Caco-2 (cell line): ENCODE data around the gene KRTAP10-4. TPM values are rescaled to one million over a fixed set of nuclear protein-coding genes. Genes with fewer than 3 reads are reported as not detected.
"Not testable (repeated sequence)": the region's sequence is repeated elsewhere in the genome, so short reads cannot be mapped to it uniquely, and the experiment has no call there.

Experiments used
- BruUV-seq: library from RNA; stranded (reverse); fragments of 400-500 nt; replicated peaks from 2 replicates; lab custom pipeline; 2021; lab: Mats Ljungman, UMichigan
- CTCF ChIA-PET: fragments of 300-600 bp; sonication (Branson Sonifier 250); formaldehyde crosslinking; loops from one replicate; lab custom pipeline; 2022; ENCODE audit warnings: antibody characterized with exemption; lab: Charles Lee
- POLR2A ChIA-PET: fragments of 300-600 bp; sonication (Branson Sonifier 250); formaldehyde crosslinking; loops from one replicate; lab custom pipeline; 2022; ENCODE audit warnings: antibody characterized with exemption; lab: Charles Lee
- DNase-seq, 2 experiments: peaks; one replicate each; pipeline versions ENCODE4 v3.0.0 to v3.0.0-alpha.2; 2020 to 2022
- H3K27me3 ChIP-seq: replicated peaks from 2 replicates; pipeline ENCODE4 v1.6.0; 2011; ENCODE audit warnings: low read length; ENCODE audit not compliant: control insufficient read depth, insufficient read depth
- H3K36me3 ChIP-seq: 2 replicates; pipeline ENCODE4 v1.5.1; 2011; ENCODE audit warnings: low read length; ENCODE audit not compliant: control insufficient read depth, insufficient read depth
- H3K4me1 ChIP-seq: fragments of 250-450 bp; sonication (Bioruptor Pico); 2 replicates; pipeline ENCODE4 v1.5.1; 2020; ENCODE audit warnings: mild to moderate bottlenecking
- H3K4me3 ChIP-seq: 2 replicates; pipeline ENCODE4 v1.5.1; 2011; ENCODE audit warnings: low read depth, mild to moderate bottlenecking, control low read depth, low read length
- H3K9me3 ChIP-seq: fragments of 250-450 bp; sonication (Bioruptor Pico); 2 replicates; pipeline ENCODE4 v1.5.1; 2020; ENCODE audit warnings: mild to moderate bottlenecking, moderate library complexity
- H3K27ac Mint-ChIP-seq: one replicate; pipeline ENCODE4 v1.8.0; 2022; ENCODE audit warnings: mixed read lengths; ENCODE audit not compliant: unreplicated experiment
- H3K27me3 Mint-ChIP-seq: one replicate; pipeline ENCODE4 v1.8.0; 2022; ENCODE audit warnings: mixed read lengths; ENCODE audit not compliant: insufficient read depth, unreplicated experiment
- H3K36me3 Mint-ChIP-seq: one replicate; pipeline ENCODE4 v1.8.0; 2022; ENCODE audit warnings: mild to moderate bottlenecking, mixed read lengths; ENCODE audit not compliant: insufficient read depth, unreplicated experiment
- H3K4me1 Mint-ChIP-seq: one replicate; pipeline ENCODE4 v1.8.0; 2022; ENCODE audit warnings: low read depth, mixed read lengths; ENCODE audit not compliant: unreplicated experiment
- H3K4me3 Mint-ChIP-seq: one replicate; pipeline ENCODE4 v1.8.0; 2022; ENCODE audit warnings: mild to moderate bottlenecking, moderate library complexity, mixed read lengths; ENCODE audit not compliant: unreplicated experiment
- H3K9me3 Mint-ChIP-seq: one replicate; pipeline ENCODE4 v1.8.0; 2022; ENCODE audit warnings: mixed read lengths; ENCODE audit not compliant: unreplicated experiment
- intact Hi-C: fragments of 100-400 bp; cut with micrococcal nuclease; formaldehyde crosslinking; loops from one replicate; pipeline ENCODE4 v1.10.0; 2022; ENCODE audit not compliant: unreplicated experiment
- total RNA-seq: library from RNA; stranded (reverse); gene quantifications from 2 replicates; pipeline ENCODE4 v1.2.3, GENCODE V29; 2022
- TF ChIP-seq, protein P1 (sequence below), 2 experiments: fragments of 200-600 bp in 1 of 2; IDR thresholded peaks; 1 replicate in 1 of 2; 2 replicates in 1 of 2; pipeline versions ENCODE4 v1.5.1 to v1.8.0; 2011 to 2022; ENCODE audit warnings: antibody characterized with exemption in 1 of 2, control low read depth in 1 of 2, inconsistent platforms in 1 of 2, low read depth in 1 of 2, low read length in 1 of 2, mild to moderate bottlenecking in 1 of 2, moderate library complexity in 1 of 2; ENCODE audit not compliant: insufficient read depth in 1 of 2, severe bottlenecking in 1 of 2, unreplicated experiment in 1 of 2

Gene KRTAP10-4
- total RNA-seq, 1 experiment from 2014 or later, result not detected

- no peaks in the 10 kb centered on the region for H3K4me1 Mint-ChIP-seq
- H3K4me3 Mint-ChIP-seq, result no peak overlapping the region
- no peaks in the 10 kb centered on the region for H3K9me3 ChIP-seq
- no peaks in the 10 kb centered on the region for H3K4me1 ChIP-seq
- intact Hi-C loops, result no loop called here
- no peak overlapping the region for H3K4me3 ChIP-seq
- DNase-seq, result no peak
- BruUV-seq, result no TSS peak
- H3K9me3 Mint-ChIP-seq, result no peaks in the 10 kb centered on the region
- POLR2A ChIA-PET, result no interaction called here
- H3K27me3 Mint-ChIP-seq, result peaks cover 23% of the 10 kb centered on the region
- no peaks in the 10 kb centered on the region; the same call in 1 of the 2 replicates for H3K27me3 ChIP-seq
- no peak overlapping the region for H3K27ac Mint-ChIP-seq
- no peaks in the 10 kb centered on the region for H3K36me3 Mint-ChIP-seq
- CTCF ChIA-PET, result no interaction called here
- H3K36me3 ChIP-seq, result no peaks in the 10 kb centered on the region
- TF ChIP-seq, protein P1, sequence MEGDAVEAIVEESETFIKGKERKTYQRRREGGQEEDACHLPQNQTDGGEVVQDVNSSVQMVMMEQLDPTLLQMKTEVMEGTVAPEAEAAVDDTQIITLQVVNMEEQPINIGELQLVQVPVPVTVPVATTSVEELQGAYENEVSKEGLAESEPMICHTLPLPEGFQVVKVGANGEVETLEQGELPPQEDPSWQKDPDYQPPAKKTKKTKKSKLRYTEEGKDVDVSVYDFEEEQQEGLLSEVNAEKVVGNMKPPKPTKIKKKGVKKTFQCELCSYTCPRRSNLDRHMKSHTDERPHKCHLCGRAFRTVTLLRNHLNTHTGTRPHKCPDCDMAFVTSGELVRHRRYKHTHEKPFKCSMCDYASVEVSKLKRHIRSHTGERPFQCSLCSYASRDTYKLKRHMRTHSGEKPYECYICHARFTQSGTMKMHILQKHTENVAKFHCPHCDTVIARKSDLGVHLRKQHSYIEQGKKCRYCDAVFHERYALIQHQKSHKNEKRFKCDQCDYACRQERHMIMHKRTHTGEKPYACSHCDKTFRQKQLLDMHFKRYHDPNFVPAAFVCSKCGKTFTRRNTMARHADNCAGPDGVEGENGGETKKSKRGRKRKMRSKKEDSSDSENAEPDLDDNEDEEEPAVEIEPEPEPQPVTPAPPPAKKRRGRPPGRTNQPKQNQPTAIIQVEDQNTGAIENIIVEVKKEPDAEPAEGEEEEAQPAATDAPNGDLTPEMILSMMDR (IDR thresholded peaks at IDR 0.05; ENCODE audit: insufficient read depth in 1 of 2, low read depth in 1 of 2, low read length in 1 of 2, severe bottlenecking in 1 of 2, unreplicated experiment in 1 of 2), result no peak
These were observed 15.8 kb upstream of the KRTAP10-4 start for GRCh38 chr21:44557491-44558328.

DNA sequence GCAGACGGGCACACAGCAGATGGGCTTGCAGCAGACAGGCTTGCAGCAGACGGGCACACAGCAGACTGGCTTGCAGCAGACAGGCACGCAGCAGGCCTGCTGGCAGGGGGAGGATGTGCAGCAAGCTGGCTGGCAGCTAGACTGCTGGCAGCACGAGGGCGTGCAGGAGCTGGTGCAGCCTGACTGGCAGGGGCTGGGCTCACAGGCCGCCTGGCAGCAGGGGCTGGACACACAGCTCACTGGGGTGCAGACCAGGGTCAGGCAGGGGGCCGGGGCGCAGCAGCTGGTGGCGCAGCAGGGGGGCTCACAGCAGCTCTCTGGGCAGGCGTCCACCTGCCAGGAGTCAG is 15.2 kb upstream of the KRTAP10-4 start:
- H3K4me3 ChIP-seq, H3K36me3 Mint-ChIP-seq, H3K27ac Mint-ChIP-seq, CTCF ChIA-PET, DNase-seq, POLR2A ChIA-PET, H3K36me3 ChIP-seq, H3K9me3 ChIP-seq, H3K4me3 Mint-ChIP-seq, BruUV-seq, H3K9me3 Mint-ChIP-seq, intact Hi-C loops, H3K4me1 Mint-ChIP-seq, H3K27me3 ChIP-seq, H3K4me1 ChIP-seq: not testable (repeated sequence)
- peaks cover 24% of the 10 kb centered on the region for H3K27me3 Mint-ChIP-seq

GRCh38 chr21:44558695-44559094 is 14.8 kb upstream of the KRTAP10-4 start, which contains the start of gene KRTAP10-3:
TSS of gene KRTAP10-3 (minus strand) at chr21:44558795. CDS start at chr21:44558715, 80 bp downstream.
- TF ChIP-seq, protein P1 (IDR thresholded peaks at IDR 0.05; ENCODE audit: insufficient read depth in 1 of 2, low read depth in 1 of 2, low read length in 1 of 2, severe bottlenecking in 1 of 2, unreplicated experiment in 1 of 2), result no peak
- H3K27me3 ChIP-seq, result no peaks in the 10 kb centered on the region; the same call in 1 of the 2 replicates

More at GRCh38 chr21:44558695-44559094, 14.8 kb upstream of the KRTAP10-4 start, which contains the start of gene KRTAP10-3:
- Mint-ChIP-seq H3K27me3 (peaks cover 25% of the 10 kb centered on the region), H3K4me3 (no peak within 1 kb of the TSS), H3K27ac (no peak within 1 kb of the TSS), H3K4me1 (no peaks in the 10 kb centered on the region), H3K9me3 (no peaks in the 10 kb centered on the region), H3K36me3 (no peaks in the 10 kb centered on the region)
- ChIA-PET POLR2A (no interaction called here), CTCF (no interaction called here)
- BruUV-seq, result no TSS peak
- no peak for DNase-seq
- Histone ChIP-seq H3K4me1 (no peaks in the 10 kb centered on the region), H3K4me3 (no peak within 1 kb of the TSS), H3K36me3 (no peaks in the 10 kb centered on the region), H3K9me3 (no peaks in the 10 kb centered on the region)
- intact Hi-C loops, result no loop called here
